ENCODE results near the gene PML. TPM values are rescaled to one million over a fixed set of nuclear protein-coding genes. Genes with fewer than 3 reads are reported as not detected.
A peak's percentile ranks its signal among the peaks of the same experiment; 100 is the strongest.

The PML gene
- total and polyA plus RNA-seq, 9 of the 15 experiments (the other 6 are each of a cell fraction or from before 2014, with no cell fraction given), result 5.0 to 50.7 (median 10.1) TPM

DNA sequence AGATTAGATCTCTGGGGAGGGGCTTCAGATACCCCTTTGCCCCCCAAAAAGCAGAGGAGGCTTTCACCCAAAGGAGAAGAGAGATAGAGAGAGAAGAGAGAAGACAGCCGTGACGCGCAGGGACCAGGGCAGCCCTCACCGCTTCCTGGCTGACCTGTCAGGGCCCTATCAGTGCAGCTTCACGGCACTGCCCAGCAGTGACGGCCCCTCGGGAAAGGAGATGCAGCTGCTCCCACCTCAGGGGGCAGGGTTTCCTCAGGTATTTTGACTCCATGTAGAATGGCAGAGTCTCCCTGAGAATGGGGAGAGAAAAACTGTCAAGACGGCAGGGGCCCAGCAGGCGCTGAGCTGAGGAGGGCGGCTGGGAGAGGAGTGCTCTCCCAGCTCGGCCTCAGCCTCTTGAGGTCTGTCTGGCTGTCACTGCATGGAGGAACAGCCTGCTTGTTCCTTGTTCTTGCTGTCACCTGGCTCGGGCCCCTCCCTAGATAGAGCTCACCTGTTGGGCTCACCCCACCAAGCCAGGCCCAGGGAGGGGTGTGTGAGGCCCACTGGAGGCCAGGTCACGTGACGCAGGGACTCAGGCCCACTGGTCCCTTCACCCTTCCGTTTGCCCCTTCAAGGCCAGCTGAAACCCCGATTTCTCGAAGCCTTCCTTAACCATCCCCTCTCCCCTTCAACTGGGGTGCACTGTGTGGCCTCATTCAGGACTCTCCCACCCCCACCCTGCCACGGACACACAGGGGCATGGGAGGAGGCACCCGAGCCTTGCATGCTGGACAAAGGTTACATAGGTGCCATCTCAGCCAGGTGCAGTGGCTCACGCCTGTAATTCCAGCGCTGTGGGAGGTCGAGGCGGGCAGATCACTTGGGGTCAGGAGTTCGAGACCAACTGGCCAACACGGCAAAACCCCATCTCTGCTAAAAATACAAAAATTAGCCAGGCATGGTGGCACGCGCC, 40.0 kb upstream of the PML start:
- intact Hi-C loops (cut with micrococcal nuclease), result loop anchor here (5.0 kb wide), 1 partner anchor 368 kb away; no protein-coding TSS in a partner anchor
- Histone ChIP-seq H3K9ac (ENCODE audit: insufficient read depth in 1 of 2, low read depth in 2 of 2, low read length in 2 of 2) (0 out of 4 replicates have a peak overlapping the region, but pooled peaks of 1 of the 2 experiments have one; percentile 17), H4K20me1 (replicated peaks; ENCODE audit: control insufficient read depth, insufficient read depth, low read length) (peaks cover 12% of the 10 kb centered on the region; the same call in 1 of the 2 replicates), H3K4me3 (no peak overlapping the region), H3K4me2 (ENCODE audit: insufficient read depth, low read length) (no peak overlapping the region), H3K9me3 (replicated peaks; ENCODE audit: control insufficient read depth, insufficient read depth, low read depth, low read length) (no peaks in the 10 kb centered on the region), H2AFZ (ENCODE audit: low read depth, low read length) (no peak overlapping the region), H3K9me1 (ENCODE audit: control insufficient read depth, insufficient read depth, low read length) (peaks cover 2% of the 10 kb centered on the region), H3K4me1 (replicated peaks in 1 of 2; ENCODE audit: control insufficient read depth in 2 of 2, insufficient read depth in 2 of 2, low read length in 2 of 2) (peaks cover 0 to 23% of the 10 kb centered on the region in 2 experiments; a peak in 1 of 5 replicates), H3K27ac (ENCODE audit: extremely low read depth, low read depth, low read length) (no peak overlapping the region), H3K36me3 (ENCODE audit: control insufficient read depth, insufficient read depth, low read length) (no peaks in the 10 kb centered on the region), H3K27me3 (ENCODE audit: control insufficient read depth in 2 of 2, insufficient read depth in 2 of 2, low read length in 2 of 2) (peaks cover 6 to 52% of the 10 kb centered on the region in 2 experiments; a peak in 4 of 5 replicates), H3K79me2 (ENCODE audit: control insufficient read depth, insufficient read depth, low read length) (no peaks in the 10 kb centered on the region)
- WGBS (ENCODE audit: insufficient coverage, low coverage, missing lambda C conversion rate), result 6% methylated on average over 27 of the region's 27 CpGs
- no peak for DNase-seq (ENCODE audit: extremely low read depth in 1 of 4, low spot score in 3 of 4)
- ChIA-PET CTCF (ENCODE audit: low intra/inter-chr PET ratio) (no interaction called here), POLR2A (interaction anchor here (0.6 to 0.7 kb wide), 2 partner anchors 24 to 587 kb away, joined by 3 to 4 read pairs; no protein-coding TSS in a partner anchor)
- BruUV-seq (replicated peaks), result no TSS peak
- in situ Hi-C loops (cut with MboI), result loop anchor here (10.0 to 25.0 kb wide), 2 partner anchors 370 to 1333 kb away; partner anchors contain the start of gene GOLGA6D
- ATAC-seq, result no peak
- no peak for FAIRE-seq
- TF ChIP-seq SRF (CRISPR knock-in tag; IDR thresholded peaks at IDR 0.05) (no peak), CCAR2 (IDR thresholded peaks at IDR 0.05; ENCODE audit: low read depth, low read length) (no peak), TARDBP (IDR thresholded peaks at IDR 0.05) (no peak), ZBTB17 (CRISPR knock-in tag; IDR thresholded peaks at IDR 0.05) (no peak), RAD51 (IDR thresholded peaks at IDR 0.05; ENCODE audit: borderline replicate concordance, low read depth) (peak; percentile 82), BHLHE40 (IDR thresholded peaks at IDR 0.05; ENCODE audit: low read length) (peak; percentile 38; the same call in 1 of the 2 replicates), POU5F1 (IDR thresholded peaks at IDR 0.05; ENCODE audit: borderline replicate concordance, low read depth, low read length, partially characterized antibody) (no peak), TEAD4 (IDR thresholded peaks at IDR 0.05; ENCODE audit: low read length) (no peak), TEAD4 (CRISPR knock-in tag; IDR thresholded peaks at IDR 0.05; ENCODE audit: borderline replicate concordance) (no peak), ZNF586 (CRISPR knock-in tag; conservative IDR thresholded peaks at IDR 0.05) (no peak), ZFPM2 (CRISPR knock-in tag; IDR thresholded peaks at IDR 0.05) (no peak)
- TF ChIP-seq, protein P1, sequence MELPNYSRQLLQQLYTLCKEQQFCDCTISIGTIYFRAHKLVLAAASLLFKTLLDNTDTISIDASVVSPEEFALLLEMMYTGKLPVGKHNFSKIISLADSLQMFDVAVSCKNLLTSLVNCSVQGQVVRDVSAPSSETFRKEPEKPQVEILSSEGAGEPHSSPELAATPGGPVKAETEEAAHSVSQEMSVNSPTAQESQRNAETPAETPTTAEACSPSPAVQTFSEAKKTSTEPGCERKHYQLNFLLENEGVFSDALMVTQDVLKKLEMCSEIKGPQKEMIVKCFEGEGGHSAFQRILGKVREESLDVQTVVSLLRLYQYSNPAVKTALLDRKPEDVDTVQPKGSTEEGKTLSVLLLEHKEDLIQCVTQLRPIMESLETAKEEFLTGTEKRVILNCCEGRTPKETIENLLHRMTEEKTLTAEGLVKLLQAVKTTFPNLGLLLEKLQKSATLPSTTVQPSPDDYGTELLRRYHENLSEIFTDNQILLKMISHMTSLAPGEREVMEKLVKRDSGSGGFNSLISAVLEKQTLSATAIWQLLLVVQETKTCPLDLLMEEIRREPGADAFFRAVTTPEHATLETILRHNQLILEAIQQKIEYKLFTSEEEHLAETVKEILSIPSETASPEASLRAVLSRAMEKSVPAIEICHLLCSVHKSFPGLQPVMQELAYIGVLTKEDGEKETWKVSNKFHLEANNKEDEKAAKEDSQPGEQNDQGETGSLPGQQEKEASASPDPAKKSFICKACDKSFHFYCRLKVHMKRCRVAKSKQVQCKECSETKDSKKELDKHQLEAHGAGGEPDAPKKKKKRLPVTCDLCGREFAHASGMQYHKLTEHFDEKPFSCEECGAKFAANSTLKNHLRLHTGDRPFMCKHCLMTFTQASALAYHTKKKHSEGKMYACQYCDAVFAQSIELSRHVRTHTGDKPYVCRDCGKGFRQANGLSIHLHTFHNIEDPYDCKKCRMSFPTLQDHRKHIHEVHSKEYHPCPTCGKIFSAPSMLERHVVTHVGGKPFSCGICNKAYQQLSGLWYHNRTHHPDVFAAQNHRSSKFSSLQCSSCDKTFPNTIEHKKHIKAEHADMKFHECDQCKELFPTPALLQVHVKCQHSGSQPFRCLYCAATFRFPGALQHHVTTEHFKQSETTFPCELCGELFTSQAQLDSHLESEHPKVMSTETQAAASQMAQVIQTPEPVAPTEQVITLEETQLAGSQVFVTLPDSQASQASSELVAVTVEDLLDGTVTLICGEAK (IDR thresholded peaks at IDR 0.05), result no peak
- TF ChIP-seq, protein P1 (CRISPR knock-in tag; IDR thresholded peaks at IDR 0.05), result no peak

Data from K562 (cell line).